ENCODE results near the gene PBXIP1.

GRCh38 chr1:154967331-154967950 is 11.5 kb upstream of the PBXIP1 start:
- TF ChIP-seq FOXP2 (optimal IDR thresholded peaks at IDR 0.05; ENCODE audit: borderline replicate concordance, extremely low read depth, extremely low read length, insufficient read depth): no peak
- no peak for TF ChIP-seq SIN3A (IDR thresholded peaks at IDR 0.05; ENCODE audit: borderline replicate concordance, insufficient read depth, low read length)
